ENCODE results near the gene ADAMTS8.

The ADAMTS8 gene

DNA sequence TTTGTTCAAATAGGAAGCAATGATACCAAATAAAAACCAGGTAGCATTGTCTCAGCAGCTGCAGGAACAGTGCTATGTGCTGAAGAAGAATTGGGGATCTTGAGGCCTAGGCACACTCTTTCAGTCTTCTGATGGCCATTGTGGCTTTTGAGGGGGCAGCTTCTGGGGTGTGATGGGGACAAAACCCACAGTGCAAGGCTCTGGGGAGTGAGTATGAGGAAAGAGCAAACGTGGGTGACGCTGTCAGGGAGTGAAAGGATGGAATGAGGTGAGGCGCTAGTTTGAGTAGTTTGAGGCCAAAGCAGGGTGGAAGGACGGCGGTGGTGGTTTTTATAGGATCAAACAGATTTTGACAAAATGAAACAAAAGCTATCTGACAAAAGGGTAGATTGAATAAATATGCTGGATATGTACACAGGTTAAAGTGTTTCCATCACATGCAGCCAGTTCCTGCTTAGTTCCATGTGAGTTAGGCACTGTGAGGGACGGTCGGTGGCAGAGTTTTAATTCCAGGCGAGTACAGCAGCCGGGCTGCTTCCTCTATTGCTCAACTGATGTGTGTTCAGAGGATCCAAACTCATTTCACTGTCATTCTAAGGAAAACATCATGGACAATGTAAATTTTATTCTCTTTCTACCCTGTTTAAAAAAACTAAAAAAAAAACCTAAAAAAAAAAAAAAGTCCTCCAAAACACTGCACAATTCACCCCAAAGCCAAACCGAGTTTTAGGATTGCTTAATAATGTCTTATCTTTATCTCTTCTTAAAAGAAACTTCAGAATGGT lies 38.9 kb upstream of the ADAMTS8 start:
- Histone ChIP-seq H3K79me2 (ENCODE audit: control insufficient read depth, insufficient read depth, low read length, poor library complexity) (no peaks in the 10 kb centered on the region), H3K27me3 (ENCODE audit: insufficient read depth, low read length) (no peaks in the 10 kb centered on the region), H3K23ac (ENCODE audit: low read length) (no peak overlapping the region), H3K9ac (ENCODE audit: low read length) (no peak overlapping the region), H3K79me1 (ENCODE audit: low read length) (no peaks in the 10 kb centered on the region), H2AFZ (ENCODE audit: insufficient read depth, low read length, poor library complexity) (no peak overlapping the region), H3K36me3 (ENCODE audit: control insufficient read depth in 1 of 2, insufficient read depth in 2 of 2, low read length in 2 of 2) (no peaks in the 10 kb centered on the region), H2AK5ac (ENCODE audit: low read length) (no peak overlapping the region), H3K4me2 (ENCODE audit: low read length) (no peak overlapping the region), H4K8ac (ENCODE audit: low read depth, low read length) (no peak overlapping the region), H2BK5ac (ENCODE audit: low read depth, low read length, poor library complexity) (no peak overlapping the region), H3K9me3 (ENCODE audit: insufficient read depth, low read depth, low read length) (peaks cover 2% of the 10 kb centered on the region), H4K12ac (ENCODE audit: low read depth, low read length) (no peak overlapping the region), H3K18ac (ENCODE audit: low read length) (no peak overlapping the region), H3K27ac (ENCODE audit: low read depth, low read length) (no peak overlapping the region), H3K4ac (ENCODE audit: low read depth, low read length) (no peak overlapping the region), H2BK12ac (ENCODE audit: low read length) (no peak overlapping the region), H2BK120ac (ENCODE audit: insufficient read depth, low read length, poor library complexity) (no peak overlapping the region), H3K4me1 (ENCODE audit: control insufficient read depth in 1 of 2, insufficient read depth in 2 of 2, low read length in 2 of 2) (no peaks in the 10 kb centered on the region), H4K91ac (ENCODE audit: low read depth, low read length) (no peak overlapping the region), H3K14ac (ENCODE audit: low read length) (no peak overlapping the region), H3K4me3 (ENCODE audit: low read depth, low read length) (no peak overlapping the region)
- no peak for DNase-seq
- no CpG with 5 or more reads among the region's 10 CpGs for WGBS (ENCODE audit: extremely low coverage, insufficient coverage, insufficient read length)

GRCh38 chr11:130465263-130465662 lies 36.9 kb upstream of the ADAMTS8 start:
- no peak overlapping the region for H4K8ac ChIP-seq (ENCODE audit: low read depth, low read length)
- no peak overlapping the region for H3K18ac ChIP-seq (ENCODE audit: low read length)
- H2BK5ac ChIP-seq (ENCODE audit: low read depth, low read length, poor library complexity) = no peak overlapping the region
- H4K91ac ChIP-seq (ENCODE audit: low read depth, low read length) = no peak overlapping the region
- no peaks in the 10 kb centered on the region for H3K36me3 ChIP-seq (ENCODE audit: control insufficient read depth in 1 of 2, insufficient read depth in 2 of 2, low read length in 2 of 2)
- no peak overlapping the region for H3K4ac ChIP-seq (ENCODE audit: low read depth, low read length)
- H3K14ac ChIP-seq (ENCODE audit: low read length) = no peak overlapping the region
- H3K9me3 ChIP-seq (ENCODE audit: insufficient read depth, low read depth, low read length) = no peaks in the 10 kb centered on the region
- H2BK12ac ChIP-seq (ENCODE audit: low read length) = no peak overlapping the region
- H3K23ac ChIP-seq (ENCODE audit: low read length) = no peak overlapping the region
- H2BK120ac ChIP-seq (ENCODE audit: insufficient read depth, low read length, poor library complexity) = no peak overlapping the region
- no peaks in the 10 kb centered on the region for H3K27me3 ChIP-seq (ENCODE audit: insufficient read depth, low read length)
- H2AFZ ChIP-seq (ENCODE audit: insufficient read depth, low read length, poor library complexity) = no peak overlapping the region
- no peak overlapping the region for H3K9ac ChIP-seq (ENCODE audit: low read length)
- H3K27ac ChIP-seq (ENCODE audit: low read depth, low read length) = no peak overlapping the region
- peak overlapping the region; percentile 9 for H3K4me3 ChIP-seq (ENCODE audit: low read depth, low read length)
- H4K12ac ChIP-seq (ENCODE audit: low read depth, low read length) = no peak overlapping the region
- WGBS (ENCODE audit: extremely low coverage, insufficient coverage, insufficient read length) = no CpG with 5 or more reads among the region's 5 CpGs
- H3K79me2 ChIP-seq (ENCODE audit: control insufficient read depth, insufficient read depth, low read length, poor library complexity) = no peaks in the 10 kb centered on the region
- H2AK5ac ChIP-seq (ENCODE audit: low read length) = no peak overlapping the region
- H3K79me1 ChIP-seq (ENCODE audit: low read length) = no peaks in the 10 kb centered on the region
- no peak for DNase-seq
- no peak overlapping the region for H3K4me2 ChIP-seq (ENCODE audit: low read length)
- no peaks in the 10 kb centered on the region for H3K4me1 ChIP-seq (ENCODE audit: control insufficient read depth in 1 of 2, insufficient read depth in 2 of 2, low read length in 2 of 2)

DNA sequence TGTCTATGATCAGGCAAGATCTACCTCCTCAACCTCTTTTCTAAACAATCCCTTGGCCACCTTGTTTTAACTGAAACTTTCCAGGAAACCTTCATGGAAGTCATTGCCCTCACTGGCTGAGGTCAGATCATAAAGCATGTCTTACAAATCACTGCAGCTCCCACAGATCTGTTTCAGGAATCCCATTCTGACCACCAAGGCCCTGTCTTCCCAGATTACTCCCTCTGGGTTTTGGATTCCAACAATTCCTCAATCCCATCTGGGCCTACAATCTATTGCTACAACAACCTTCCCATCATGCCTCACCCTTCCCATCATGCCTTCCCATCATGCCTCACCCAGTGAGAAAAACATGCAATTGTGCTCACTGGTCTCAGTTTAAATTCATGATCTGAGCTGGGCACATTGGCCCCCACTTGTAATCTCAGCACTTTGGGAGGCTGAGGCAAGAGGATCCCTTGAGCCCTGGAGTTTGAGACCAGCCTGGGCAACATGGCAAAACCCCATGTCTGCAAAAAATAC lies 35.9 kb upstream of the ADAMTS8 start:
- Histone ChIP-seq H3K4me1 (ENCODE audit: control insufficient read depth in 1 of 2, insufficient read depth in 2 of 2, low read length in 2 of 2) (no peaks in the 10 kb centered on the region), H3K4me2 (ENCODE audit: low read length) (no peak overlapping the region), H3K4me3 (ENCODE audit: low read depth, low read length) (no peak overlapping the region), H2AFZ (ENCODE audit: insufficient read depth, low read length, poor library complexity) (no peak overlapping the region), H3K36me3 (ENCODE audit: control insufficient read depth in 1 of 2, insufficient read depth in 2 of 2, low read length in 2 of 2) (no peaks in the 10 kb centered on the region), H3K9ac (ENCODE audit: low read length) (no peak overlapping the region), H3K27ac (ENCODE audit: low read depth, low read length) (no peak overlapping the region), H2BK120ac (ENCODE audit: insufficient read depth, low read length, poor library complexity) (no peak overlapping the region), H2BK12ac (ENCODE audit: low read length) (no peak overlapping the region), H4K8ac (ENCODE audit: low read depth, low read length) (no peak overlapping the region), H4K12ac (ENCODE audit: low read depth, low read length) (no peak overlapping the region), H3K79me1 (ENCODE audit: low read length) (no peaks in the 10 kb centered on the region), H3K27me3 (ENCODE audit: insufficient read depth, low read length) (no peaks in the 10 kb centered on the region), H2AK5ac (ENCODE audit: low read length) (no peak overlapping the region), H3K79me2 (ENCODE audit: control insufficient read depth, insufficient read depth, low read length, poor library complexity) (no peaks in the 10 kb centered on the region), H4K91ac (ENCODE audit: low read depth, low read length) (no peak overlapping the region), H3K9me3 (ENCODE audit: insufficient read depth, low read depth, low read length) (no peaks in the 10 kb centered on the region), H3K23ac (ENCODE audit: low read length) (no peak overlapping the region), H3K18ac (ENCODE audit: low read length) (no peak overlapping the region), H3K14ac (ENCODE audit: low read length) (no peak overlapping the region), H2BK5ac (ENCODE audit: low read depth, low read length, poor library complexity) (no peak overlapping the region), H3K4ac (ENCODE audit: low read depth, low read length) (no peak overlapping the region)
- peak in 1 of 2 donors; percentile 27 for DNase-seq

GRCh38 chr11:130462931-130463330 lies 34.5 kb upstream of the ADAMTS8 start:
- no peak for DNase-seq
- WGBS (ENCODE audit: extremely low coverage, insufficient coverage, insufficient read length) = no CpG with 5 or more reads among the region's 8 CpGs

More at GRCh38 chr11:130462931-130463330, 34.5 kb upstream of the ADAMTS8 start:
- no peak overlapping the region for H4K8ac ChIP-seq (ENCODE audit: low read depth, low read length)
- H2BK12ac ChIP-seq (ENCODE audit: low read length) = no peak overlapping the region
- H3K36me3 ChIP-seq (ENCODE audit: control insufficient read depth in 1 of 2, insufficient read depth in 2 of 2, low read length in 2 of 2) = no peaks in the 10 kb centered on the region
- H3K9me3 ChIP-seq (ENCODE audit: insufficient read depth, low read depth, low read length) = no peaks in the 10 kb centered on the region
- no peak overlapping the region for H4K91ac ChIP-seq (ENCODE audit: low read depth, low read length)
- no peak overlapping the region for H3K14ac ChIP-seq (ENCODE audit: low read length)
- H2AK5ac ChIP-seq (ENCODE audit: low read length) = no peak overlapping the region
- H4K12ac ChIP-seq (ENCODE audit: low read depth, low read length) = no peak overlapping the region
- no peak overlapping the region for H3K9ac ChIP-seq (ENCODE audit: low read length)
- H3K79me2 ChIP-seq (ENCODE audit: control insufficient read depth, insufficient read depth, low read length, poor library complexity) = no peaks in the 10 kb centered on the region
- no peak overlapping the region for H3K4ac ChIP-seq (ENCODE audit: low read depth, low read length)
- H3K4me3 ChIP-seq (ENCODE audit: low read depth, low read length) = no peak overlapping the region
- no peak overlapping the region for H3K18ac ChIP-seq (ENCODE audit: low read length)
- no peaks in the 10 kb centered on the region for H3K79me1 ChIP-seq (ENCODE audit: low read length)
- no peaks in the 10 kb centered on the region for H3K27me3 ChIP-seq (ENCODE audit: insufficient read depth, low read length)
- no peak overlapping the region for H3K27ac ChIP-seq (ENCODE audit: low read depth, low read length)
- H2BK120ac ChIP-seq (ENCODE audit: insufficient read depth, low read length, poor library complexity) = no peak overlapping the region
- H2AFZ ChIP-seq (ENCODE audit: insufficient read depth, low read length, poor library complexity) = no peak overlapping the region
- H3K23ac ChIP-seq (ENCODE audit: low read length) = no peak overlapping the region
- no peak overlapping the region for H3K4me2 ChIP-seq (ENCODE audit: low read length)
- H3K4me1 ChIP-seq (ENCODE audit: control insufficient read depth in 1 of 2, insufficient read depth in 2 of 2, low read length in 2 of 2) = no peaks in the 10 kb centered on the region
- no peak overlapping the region for H2BK5ac ChIP-seq (ENCODE audit: low read depth, low read length, poor library complexity)
